HG02642 (cell line): ENCODE data around the gene TBC1D9.

ENCODE experiments used
- ATAC-seq: cut with Tn5 transposase; IDR thresholded peaks from one replicate; pipeline ENCODE4 v1.9.1; 2021; ENCODE audit warnings: mild to moderate bottlenecking; ENCODE audit not compliant: unreplicated experiment, poor library complexity

The TBC1D9 gene

GRCh38 chr4:140701071-140701470 lies 55.1 kb downstream of the TBC1D9 start:
- no peak for ATAC-seq

GRCh38 chr4:140697709-140698560 lies 58.2 kb downstream of the TBC1D9 start:
- ATAC-seq, result no peak

- ATAC-seq, result no peak
Observed at GRCh38 chr4:140695483-140695882, 60.7 kb downstream of the TBC1D9 start.

- no peak for ATAC-seq
Observed at GRCh38 chr4:140693562-140693961, 62.6 kb downstream of the TBC1D9 start.

- ATAC-seq, result no peak
Observed at GRCh38 chr4:140691369-140691768, 64.8 kb downstream of the TBC1D9 start.

- ATAC-seq, result no peak
Observed at GRCh38 chr4:140690093-140690492, 66.1 kb downstream of the TBC1D9 start.

- ATAC-seq, result no peak
Observed at GRCh38 chr4:140689623-140690022, 66.6 kb downstream of the TBC1D9 start.

- ATAC-seq, result no peak
Observed at GRCh38 chr4:140688711-140689598, 67.2 kb downstream of the TBC1D9 start.

- ATAC-seq, result no peak
Observed at GRCh38 chr4:140686796-140687195, 69.4 kb downstream of the TBC1D9 start.

GRCh38 chr4:140684314-140684713 lies 71.9 kb downstream of the TBC1D9 start:
- no peak for ATAC-seq

GRCh38 chr4:140681201-140681600 lies 75.0 kb downstream of the TBC1D9 start:
- ATAC-seq, result no peak

GRCh38 chr4:140680686-140681085 lies 75.5 kb downstream of the TBC1D9 start:
- ATAC-seq, result no peak

- ATAC-seq, result no peak
Observed at GRCh38 chr4:140679576-140679975, 76.6 kb downstream of the TBC1D9 start.

- no peak for ATAC-seq
Observed at GRCh38 chr4:140675599-140676231, 80.5 kb downstream of the TBC1D9 start.

- no peak for ATAC-seq
Observed at GRCh38 chr4:140673729-140674128, 82.5 kb downstream of the TBC1D9 start.

- no peak for ATAC-seq
Observed at GRCh38 chr4:140672416-140672815, 83.8 kb downstream of the TBC1D9 start.

GRCh38 chr4:140668111-140668510 lies 88.1 kb downstream of the TBC1D9 start:
- no peak for ATAC-seq

- peak; percentile 58 for ATAC-seq
Observed at GRCh38 chr4:140666889-140667614, 89.1 kb downstream of the TBC1D9 start.

- ATAC-seq, result no peak
Observed at GRCh38 chr4:140662082-140662869, 93.9 kb downstream of the TBC1D9 start.
